GM18867 (cell line): ENCODE results near the gene TRUB2.

Experiments used
- ATAC-seq: cut with Tn5 transposase; IDR thresholded peaks from one replicate; pipeline ENCODE4 v1.9.1; 2021; ENCODE audit warnings: mild to moderate bottlenecking, moderate library complexity; ENCODE audit not compliant: unreplicated experiment

The TRUB2 gene, protein sequence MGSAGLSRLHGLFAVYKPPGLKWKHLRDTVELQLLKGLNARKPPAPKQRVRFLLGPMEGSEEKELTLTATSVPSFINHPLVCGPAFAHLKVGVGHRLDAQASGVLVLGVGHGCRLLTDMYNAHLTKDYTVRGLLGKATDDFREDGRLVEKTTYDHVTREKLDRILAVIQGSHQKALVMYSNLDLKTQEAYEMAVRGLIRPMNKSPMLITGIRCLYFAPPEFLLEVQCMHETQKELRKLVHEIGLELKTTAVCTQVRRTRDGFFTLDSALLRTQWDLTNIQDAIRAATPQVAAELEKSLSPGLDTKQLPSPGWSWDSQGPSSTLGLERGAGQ

GRCh38 chr9:128322404-128323211 lies at the start of gene TRUB2, which contains the start of gene COQ4:
Gene TRUB2, minus strand, starts transcription at chr9:128322447. Its CDS starts 39 bp downstream, at chr9:128322408.
Gene COQ4, plus strand, starts transcription at chr9:128322839. Its CDS starts 20 bp downstream, at chr9:128322859.
- ATAC-seq: peak; percentile 78

DNA sequence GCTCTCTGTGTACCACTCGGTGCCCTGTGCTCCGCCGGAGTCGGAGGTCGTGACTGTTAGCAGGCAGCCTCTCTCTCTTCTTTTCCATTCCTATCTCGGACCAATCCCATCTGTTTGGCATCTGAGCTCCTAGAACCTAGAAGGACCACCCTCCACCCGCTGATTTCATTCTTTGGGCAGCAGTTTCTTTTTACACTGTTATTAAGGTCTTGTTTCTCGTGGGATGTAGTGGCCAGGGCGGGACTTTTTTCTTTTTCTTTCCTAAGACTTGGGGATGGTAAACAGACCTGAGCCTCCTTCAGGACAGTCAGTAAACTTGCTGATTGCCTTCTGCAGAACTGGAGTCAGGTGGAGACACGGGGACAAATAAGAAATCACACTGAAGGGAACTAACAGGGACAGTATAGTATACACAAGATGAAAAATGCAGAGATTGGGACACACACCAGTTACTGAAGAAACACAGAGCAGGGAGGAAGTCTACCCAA lies 49.4 kb upstream of the TRUB2 start:
- ATAC-seq: no peak

GRCh38 chr9:128370752-128371629 lies 48.7 kb upstream of the TRUB2 start, which contains the start of gene URM1:
Gene URM1, plus strand, starts transcription at chr9:128371374. Its CDS starts 7 bp downstream, at chr9:128371381.
- ATAC-seq: peak; percentile 89

DNA sequence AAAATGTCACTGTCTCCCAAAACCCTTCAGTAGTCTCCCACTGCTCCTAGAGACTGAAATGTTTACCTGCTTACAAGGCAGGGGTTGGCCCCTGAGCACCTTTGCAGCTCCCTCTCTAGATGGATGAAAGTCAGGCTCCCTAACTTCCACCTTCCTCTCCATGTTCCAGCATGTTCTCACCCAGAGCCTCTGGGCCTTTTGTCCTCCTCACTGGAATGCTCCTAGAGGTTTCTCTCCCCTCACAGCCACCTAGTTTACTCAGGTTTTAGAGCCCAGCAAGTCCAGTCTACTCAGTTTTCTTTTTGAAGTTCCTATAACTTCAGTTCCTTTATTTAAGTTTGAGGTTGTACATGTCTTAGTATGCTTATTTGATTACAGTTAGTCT lies 48.1 kb upstream of the TRUB2 start:
- no peak for ATAC-seq

- ATAC-seq: no peak
Observed at GRCh38 chr9:128369024-128369706, 46.9 kb upstream of the TRUB2 start.

- no peak for ATAC-seq
Observed at GRCh38 chr9:128365525-128365924, 43.3 kb upstream of the TRUB2 start.

- no peak for ATAC-seq
Observed at GRCh38 chr9:128362774-128363173, 40.5 kb upstream of the TRUB2 start.

GRCh38 chr9:128361986-128362646 lies 39.9 kb upstream of the TRUB2 start:
- peak; percentile 72 for ATAC-seq

- no peak for ATAC-seq
Observed at GRCh38 chr9:128361296-128361985, 39.2 kb upstream of the TRUB2 start.

DNA sequence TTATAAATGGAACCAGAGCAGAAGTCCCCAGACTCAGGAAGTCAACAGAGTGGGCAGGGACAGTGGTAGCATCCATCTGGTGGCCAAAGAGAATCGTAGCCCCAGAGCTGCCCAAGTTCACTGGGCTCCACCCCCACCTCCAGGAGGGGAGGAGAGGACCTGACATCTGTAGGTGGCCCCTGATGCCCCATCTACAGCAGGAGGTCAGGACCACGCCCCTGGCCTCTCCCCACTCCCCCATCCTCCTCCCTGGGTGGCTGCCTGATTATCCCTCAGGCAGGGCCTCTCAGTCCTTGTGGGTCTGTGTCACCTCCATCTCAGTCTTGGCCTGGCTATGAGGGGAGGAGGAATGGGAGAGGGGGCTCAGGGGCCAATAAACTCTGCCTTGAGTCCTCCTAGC lies 38.6 kb upstream of the TRUB2 start:
- no peak for ATAC-seq

DNA sequence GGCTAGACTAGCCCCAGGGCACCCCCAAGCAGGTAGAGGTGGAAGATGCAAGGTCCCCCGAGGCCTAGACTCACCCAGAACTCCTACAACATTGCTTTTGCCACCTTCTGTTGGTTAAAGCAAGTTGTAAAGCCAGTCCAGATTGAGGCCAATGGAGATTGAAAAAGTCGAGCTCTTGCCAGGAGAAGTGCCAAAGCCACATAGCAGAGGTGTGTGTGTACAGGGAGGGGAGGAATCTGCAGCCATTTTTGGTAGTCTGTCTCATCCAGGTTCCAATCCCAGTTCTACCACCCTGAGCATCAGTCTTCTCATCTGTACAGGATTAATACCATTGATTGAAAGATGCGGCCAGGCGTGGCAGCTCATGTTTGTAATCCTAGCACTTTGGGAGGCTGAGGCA lies 36.6 kb upstream of the TRUB2 start:
- no peak for ATAC-seq

DNA sequence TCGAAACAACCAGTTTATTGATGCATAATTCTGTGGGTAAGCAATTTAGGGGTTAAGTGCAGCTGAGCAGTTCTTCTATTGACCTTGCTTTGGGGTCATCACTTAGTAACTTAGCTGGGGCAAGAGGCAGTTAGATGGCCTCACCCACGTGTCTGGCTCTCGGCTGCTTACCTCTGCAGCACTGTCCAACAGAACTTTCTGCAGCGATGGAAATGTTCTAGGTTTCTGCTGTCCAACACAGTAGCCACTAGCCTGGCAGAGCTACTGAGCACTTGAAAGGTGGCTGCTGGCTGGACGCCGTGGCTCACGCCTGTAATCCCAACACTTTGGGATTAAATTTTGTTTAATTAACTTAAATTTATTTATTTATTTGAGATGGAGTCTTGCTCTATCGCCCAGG lies 35.8 kb upstream of the TRUB2 start:
- no peak for ATAC-seq

DNA sequence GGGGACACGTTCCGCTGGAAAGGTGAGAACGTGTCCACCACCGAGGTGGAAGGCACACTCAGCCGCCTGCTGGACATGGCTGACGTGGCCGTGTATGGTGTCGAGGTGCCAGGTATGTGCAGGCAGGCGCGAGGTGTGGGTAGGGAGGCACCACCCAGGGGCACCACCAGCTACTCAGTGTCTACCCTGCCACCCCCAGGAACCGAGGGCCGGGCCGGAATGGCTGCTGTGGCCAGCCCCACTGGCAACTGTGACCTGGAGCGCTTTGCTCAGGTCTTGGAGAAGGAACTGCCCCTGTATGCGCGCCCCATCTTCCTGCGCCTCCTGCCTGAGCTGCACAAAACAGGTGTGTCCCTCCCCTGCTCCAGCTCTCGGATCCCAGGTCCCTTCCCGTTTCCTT lies 33.2 kb upstream of the TRUB2 start:
- no peak for ATAC-seq

DNA sequence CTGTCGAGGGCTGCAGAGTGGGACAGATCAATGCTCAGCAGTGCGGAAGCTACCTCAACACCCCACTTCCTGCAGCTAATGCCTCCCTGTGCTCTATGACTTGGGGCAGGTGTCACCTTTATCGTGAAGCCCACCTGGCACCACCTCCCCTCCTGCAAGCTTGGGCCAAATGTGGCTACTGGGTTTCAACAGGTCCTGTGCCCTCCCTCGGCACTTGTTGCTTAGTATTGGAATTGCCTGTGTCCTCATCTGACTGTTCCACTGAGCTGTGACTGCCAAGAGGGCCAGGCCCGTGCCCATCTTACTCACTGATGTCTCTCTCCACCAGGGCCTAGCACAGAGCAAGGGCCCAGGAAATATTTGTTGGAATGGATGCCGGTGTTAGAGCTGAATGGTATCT lies 27.5 kb upstream of the TRUB2 start:
- no peak for ATAC-seq

DNA sequence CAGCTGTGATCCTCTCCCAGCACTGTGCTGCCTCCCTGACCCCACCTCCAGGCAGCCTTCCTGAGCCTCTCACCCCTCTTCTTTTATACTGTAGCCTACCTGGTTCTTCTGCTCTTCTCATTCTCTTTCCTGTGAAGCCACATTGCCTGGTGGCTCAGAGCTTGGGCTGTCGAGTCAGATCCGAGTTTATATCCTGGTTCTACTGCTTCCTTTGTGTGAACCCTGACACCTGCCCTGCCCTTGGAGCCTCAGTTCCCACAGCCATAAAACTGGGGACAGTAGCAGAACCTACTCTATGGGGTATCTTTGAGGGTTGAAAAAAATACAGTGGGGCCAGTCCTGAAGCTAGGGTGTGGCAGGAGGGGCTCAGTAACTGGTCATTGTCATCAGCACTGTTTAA lies 26.9 kb upstream of the TRUB2 start:
- no peak for ATAC-seq

- no peak for ATAC-seq
Observed at GRCh38 chr9:128344931-128345605, 22.8 kb upstream of the TRUB2 start.

DNA sequence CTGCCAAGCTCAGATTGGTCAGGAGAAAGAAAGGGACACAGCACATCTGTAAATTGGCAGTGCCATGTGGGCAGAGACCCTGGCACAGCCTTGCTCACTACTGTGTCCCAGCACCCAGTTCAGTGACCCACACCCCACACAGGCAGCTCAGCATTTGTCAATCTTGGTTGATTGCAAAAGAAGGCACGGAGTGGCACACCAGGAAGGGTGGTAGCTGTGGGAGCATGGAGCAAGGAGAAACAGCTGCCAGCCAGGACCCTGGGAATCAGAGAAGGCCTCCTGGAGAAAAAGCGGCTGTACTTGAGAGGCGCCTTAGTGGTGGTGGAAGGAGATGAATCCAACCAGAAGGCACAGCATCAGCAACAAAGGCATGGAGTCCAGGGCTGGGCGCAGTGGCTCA lies 21.6 kb upstream of the TRUB2 start:
- no peak for ATAC-seq

DNA sequence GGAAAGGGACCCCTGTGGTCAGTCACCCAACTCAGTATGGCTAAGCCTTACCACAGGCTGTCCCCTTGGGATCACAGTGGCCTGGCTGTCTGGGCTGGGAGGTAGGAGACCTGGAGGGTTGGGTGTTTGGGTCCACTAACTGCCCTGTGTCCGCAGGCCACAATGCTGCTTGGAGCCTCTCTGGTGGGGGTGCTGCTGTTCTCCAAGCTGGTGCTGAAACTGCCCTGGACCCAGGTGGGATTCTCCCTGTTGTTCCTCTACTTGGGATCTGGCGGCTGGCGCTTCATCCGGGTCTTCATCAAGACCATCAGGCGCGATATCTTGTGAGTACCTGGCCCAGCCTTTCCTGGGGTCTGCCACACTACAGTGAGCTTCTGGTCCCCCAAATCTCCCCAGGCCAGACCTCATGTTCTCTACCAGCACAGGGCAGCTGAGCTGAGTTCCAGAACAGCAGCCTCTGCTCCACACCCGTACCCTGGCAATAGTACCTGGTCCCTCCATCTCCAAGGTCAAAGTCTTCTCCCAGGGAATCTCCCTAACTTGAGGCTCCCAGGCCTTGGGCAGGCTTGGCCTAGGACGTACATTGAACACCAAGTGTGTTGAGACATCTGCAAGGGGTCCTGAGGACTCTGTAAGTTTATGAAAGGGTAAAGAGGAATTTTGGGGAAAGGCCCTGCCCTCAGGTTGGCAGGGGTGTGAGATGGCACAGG lies 20.9 kb upstream of the TRUB2 start:
- no peak for ATAC-seq
